B cell (primary cell): ENCODE measurements around the gene GPRIN2. TPM values are rescaled to one million over a fixed set of nuclear protein-coding genes. Genes with fewer than 3 reads are reported as not detected.
"Not testable (repeated sequence)": the region's sequence is repeated elsewhere in the genome, so short reads cannot be mapped to it uniquely, and the experiment has no call there.

Experiments
- ATAC-seq: fragments of 200-7000 bp; cut with Tn5 transposase; one replicate; pipeline ENCODE4 v1.10.0; 2021; ENCODE audit warnings: low read depth, mild to moderate bottlenecking, moderate number of reproducible peaks, moderate library complexity
- CTCF ChIA-PET: fragments of 350-600 bp; sonication (Branson Sonifier 250); formaldehyde crosslinking; loops from one replicate; lab custom pipeline; 2021; ENCODE audit warnings: antibody characterized with exemption, inconsistent platforms; lab: Charles Lee
- POLR2A ChIA-PET: fragments of 350-600 bp; sonication (Branson Sonifier 250); formaldehyde crosslinking; loops from one replicate; lab custom pipeline; 2021; ENCODE audit warnings: antibody characterized with exemption; lab: Charles Lee
- DNase-seq: peaks from one replicate; pipeline ENCODE4 v3.0.0; 2013
- H2AFZ ChIP-seq: 2 replicates; pipeline ENCODE4 v1.6.1; 2012; ENCODE audit warnings: mild to moderate bottlenecking, low read depth, low read length; ENCODE audit not compliant: insufficient read depth, poor library complexity, severe bottlenecking
- H3K27ac ChIP-seq, 2 donors: 1 replicate in 1 of 2; 2 replicates in 1 of 2; pipeline ENCODE4 v1.5.1; 2012 to 2013; ENCODE audit warnings: low read length in 2 of 2, mild to moderate bottlenecking in 2 of 2, moderate library complexity in 1 of 2
- H3K27me3 ChIP-seq, 4 experiments: fragments of 200-600 bp in 1 of 4; sonication (generic) in 1 of 4; replicated peaks in 1 of 4; 1 replicate in 2 of 4; 2 replicates in 2 of 4; pipeline versions ENCODE4 v1.6.1 to v1.7.0; 2013 to 2016; ENCODE audit warnings: low read length in 3 of 4, mild to moderate bottlenecking in 2 of 4, mixed read lengths in 1 of 4, moderate library complexity in 1 of 4; ENCODE audit not compliant: insufficient read depth in 4 of 4, control insufficient read depth in 3 of 4; ENCODE audit errors: control extremely low read depth in 1 of 4
- H3K36me3 ChIP-seq, 2 experiments: replicated peaks in 1 of 2; 1 replicate in 1 of 2; 2 replicates in 1 of 2; pipeline versions ENCODE4 v1.6.1 to v1.7.1; 2013; ENCODE audit warnings: low read length in 1 of 2; ENCODE audit not compliant: insufficient read depth in 2 of 2, control insufficient read depth in 1 of 2; ENCODE audit errors: control extremely low read depth in 1 of 2, extremely low read depth in 1 of 2
- H3K4me1 ChIP-seq, 2 donors: fragments of 200-600 bp in 1 of 2; sonication (generic) in 1 of 2; 1 replicate in 1 of 2; 2 replicates in 1 of 2; pipeline versions ENCODE4 v1.5.1 to v1.6.1; 2013 to 2017; ENCODE audit warnings: low read length in 2 of 2; ENCODE audit not compliant: control insufficient read depth in 2 of 2, insufficient read depth in 2 of 2
- H3K4me2 ChIP-seq: replicated peaks from 2 replicates; pipeline ENCODE3; 2012; ENCODE audit warnings: mild to moderate bottlenecking, low read depth, low read length; ENCODE audit not compliant: poor library complexity, severe bottlenecking
- H3K4me3 ChIP-seq, 5 experiments: fragments of 200-600 bp in 1 of 5; sonication (generic) in 1 of 5; 1 replicate in 3 of 5; 2 replicates in 2 of 5; pipeline versions ENCODE4 v1.5.1 to v1.7.0; 2011 to 2016; ENCODE audit warnings: low read length in 4 of 5, mild to moderate bottlenecking in 4 of 5, low read depth in 2 of 5, control low read depth in 1 of 5, moderate library complexity in 1 of 5; ENCODE audit not compliant: insufficient read depth in 1 of 5; ENCODE audit errors: control extremely low read depth in 1 of 5, extremely low read depth in 1 of 5
- H3K79me2 ChIP-seq: fragments of 200-600 bp; sonication (generic); one replicate; pipeline ENCODE4 v1.6.0; 2016; ENCODE audit warnings: low read length; ENCODE audit not compliant: control insufficient read depth, insufficient read depth
- H3K9ac ChIP-seq: fragments of 200-600 bp; sonication (generic); 2 replicates; pipeline ENCODE4 v1.6.1; 2017; ENCODE audit warnings: mild to moderate bottlenecking, low read length, moderate library complexity
- H3K9me3 ChIP-seq, 3 donors: one replicate each; pipeline versions ENCODE4 v1.6.1 to v1.7.1; 2013; ENCODE audit warnings: low read length in 2 of 3; ENCODE audit not compliant: control insufficient read depth in 2 of 3, insufficient read depth in 1 of 3; ENCODE audit errors: control extremely low read depth in 1 of 3
- H4K20me1 ChIP-seq: 2 replicates; pipeline ENCODE4 v1.6.0; 2012; ENCODE audit warnings: mild to moderate bottlenecking, low read length; ENCODE audit not compliant: insufficient read depth, control insufficient read depth, poor library complexity, severe bottlenecking
- H3K27ac Mint-ChIP-seq: one replicate; pipeline ENCODE4 v1.8.0; 2021; ENCODE audit warnings: mixed read lengths
- H3K27me3 Mint-ChIP-seq: one replicate; pipeline ENCODE4 v1.8.0; 2021; ENCODE audit warnings: mixed read lengths
- H3K4me1 Mint-ChIP-seq: one replicate; pipeline ENCODE4 v1.8.0; 2021; ENCODE audit warnings: mixed read lengths
- H3K4me3 Mint-ChIP-seq: one replicate; pipeline ENCODE4 v1.8.0; 2021; ENCODE audit warnings: mixed read lengths
- H3K9me3 Mint-ChIP-seq: one replicate; pipeline ENCODE4 v1.8.0; 2022; ENCODE audit warnings: mixed read lengths; ENCODE audit not compliant: insufficient read depth
- WGBS: methylation state at CpG from one replicate; pipeline ENCODE4 v1.1.5; 2013; ENCODE audit warnings: missing lambda C conversion rate; ENCODE audit not compliant: insufficient coverage; 5-methylcytosine and 5-hydroxymethylcytosine counted together
- intact Hi-C: fragments of 100-400 bp; cut with micrococcal nuclease; formaldehyde crosslinking; loops from one replicate; pipeline ENCODE4 v1.10.0; 2022
- polyA plus RNA-seq: library from polyadenylated mRNA; depleted of rRNA; stranded (reverse); fragments of >200 nt; gene quantifications from 2 replicates; pipeline ENCODE4 v1.2.3, GENCODE V29; 2012
- total RNA-seq, 2 donors: library from RNA; stranded (reverse); fragments of 120-200 nt in 1 of 2; gene quantifications; 1 replicate in 1 of 2; 2 replicates in 1 of 2; pipeline versions ENCODE4 v1.2.3 to v1.2.4, GENCODE V29; 2013 to 2022

The GPRIN2 gene
- total and polyA plus RNA-seq, 2 donors (not counting 1 experiment from before 2014, with no cell fraction given): not detected

DNA sequence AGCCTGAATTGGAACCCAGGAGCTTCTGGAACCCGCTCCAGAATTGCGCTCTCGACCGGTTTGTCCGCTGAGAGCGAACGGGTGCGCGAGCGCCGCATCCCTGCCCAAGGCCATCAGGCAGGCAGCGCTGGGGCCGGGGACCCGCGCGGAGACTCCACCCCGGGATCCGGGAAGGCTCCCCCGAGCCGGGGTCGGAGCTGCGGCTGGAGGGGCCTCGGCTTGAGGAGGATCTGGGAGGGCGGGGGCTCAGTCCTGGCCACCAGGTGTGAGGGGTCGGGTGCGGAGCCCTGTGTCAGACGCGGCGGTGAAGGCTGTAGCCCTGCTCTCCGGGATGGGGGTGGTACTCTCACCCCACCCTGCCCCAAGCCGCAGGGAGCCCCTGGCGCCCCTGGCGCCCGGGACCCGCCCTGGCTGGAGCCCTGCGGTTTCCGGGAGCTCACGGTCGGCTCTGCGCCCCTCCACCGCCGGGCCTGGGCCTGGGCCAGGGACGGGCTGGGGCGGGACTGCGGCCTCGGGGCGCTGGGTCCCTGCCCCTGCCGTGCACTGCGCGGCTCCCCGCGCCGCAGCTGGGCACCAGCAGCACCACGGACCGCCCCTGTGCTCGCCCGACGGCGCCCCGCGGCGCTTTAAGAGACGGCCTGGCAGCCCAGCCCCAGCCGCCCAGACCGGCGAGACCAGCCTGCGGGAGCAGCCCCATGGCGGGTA lies 22.2 kb upstream of the GPRIN2 start, which contains the start of gene SYT15:
SYT15 (plus strand) TSS at position 655 of the 705 bp plus-strand sequence; CDS start at position 696, 41 bp downstream.
- H3K27ac ChIP-seq, H3K27ac Mint-ChIP-seq, H3K9ac ChIP-seq, H3K79me2 ChIP-seq, intact Hi-C loops, H4K20me1 ChIP-seq, H3K27me3 ChIP-seq, H3K4me3 ChIP-seq, H3K9me3 Mint-ChIP-seq, H3K4me1 Mint-ChIP-seq, POLR2A ChIA-PET, H3K4me2 ChIP-seq, H3K4me3 Mint-ChIP-seq, H3K36me3 ChIP-seq, DNase-seq, H2AFZ ChIP-seq, H3K4me1 ChIP-seq, H3K9me3 ChIP-seq, ATAC-seq, CTCF ChIA-PET, H3K27me3 Mint-ChIP-seq: not testable (repeated sequence)
- no CpG with 5 or more reads among the region's 68 CpGs for WGBS

DNA sequence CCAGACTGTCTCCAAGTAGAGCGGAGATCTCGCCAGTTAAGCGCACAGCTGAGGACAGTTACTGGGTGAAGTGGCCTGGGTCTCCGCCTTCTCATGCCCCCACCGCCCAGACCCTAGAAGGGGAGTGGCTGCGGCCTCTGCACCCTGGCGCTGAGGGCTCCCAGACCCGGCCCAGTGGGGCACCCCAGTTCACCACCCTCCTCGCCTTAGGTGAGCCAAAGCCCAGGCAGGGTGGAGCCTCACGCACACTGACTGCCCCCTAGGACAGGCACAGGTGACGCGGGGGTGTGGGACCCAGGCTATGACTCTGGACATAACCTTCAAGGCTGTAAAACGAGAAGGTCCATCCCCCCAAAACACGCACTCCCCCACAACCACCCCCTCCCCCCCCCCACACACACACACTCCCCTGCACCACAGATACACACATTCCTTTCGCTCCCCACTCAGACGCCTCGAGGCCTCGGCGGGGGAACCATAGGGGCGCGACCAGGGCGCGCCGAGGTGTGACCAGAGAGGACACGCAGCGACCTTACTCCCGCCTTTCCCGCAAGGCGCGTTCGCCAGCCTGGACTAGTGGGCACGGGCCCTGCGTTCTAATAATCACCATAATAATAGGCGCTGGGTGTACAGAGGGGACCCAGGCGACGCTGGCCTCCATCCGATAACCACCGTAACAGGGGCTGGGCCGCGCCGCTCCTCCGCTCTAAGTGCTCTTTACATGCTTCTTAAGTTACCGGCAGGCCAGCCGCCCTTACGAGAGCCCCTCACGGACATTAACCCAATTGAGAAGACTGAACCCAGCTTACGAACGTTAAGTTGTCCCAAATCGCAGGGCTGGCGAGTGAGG lies 21.4 kb upstream of the GPRIN2 start:
- H3K4me2 ChIP-seq, H3K4me3 ChIP-seq, H3K9ac ChIP-seq, H3K27ac Mint-ChIP-seq, H3K79me2 ChIP-seq, DNase-seq, H3K4me1 ChIP-seq, H2AFZ ChIP-seq, H3K9me3 ChIP-seq, H4K20me1 ChIP-seq, H3K9me3 Mint-ChIP-seq, H3K27me3 Mint-ChIP-seq, POLR2A ChIA-PET, intact Hi-C loops, H3K4me3 Mint-ChIP-seq, H3K27ac ChIP-seq, H3K4me1 Mint-ChIP-seq, ATAC-seq, CTCF ChIA-PET, H3K36me3 ChIP-seq, H3K27me3 ChIP-seq: not testable (repeated sequence)
- WGBS: no CpG with 5 or more reads among the region's 50 CpGs

GRCh38 chr10:46573884-46574283 lies 17.4 kb upstream of the GPRIN2 start:
- H3K4me3 ChIP-seq, DNase-seq, H3K27me3 Mint-ChIP-seq, H3K4me1 Mint-ChIP-seq, H3K4me3 Mint-ChIP-seq, H3K4me2 ChIP-seq, ATAC-seq, intact Hi-C loops, H3K9me3 Mint-ChIP-seq, H3K27ac Mint-ChIP-seq, H3K36me3 ChIP-seq, H3K27ac ChIP-seq, H2AFZ ChIP-seq, CTCF ChIA-PET, H3K9me3 ChIP-seq, H4K20me1 ChIP-seq, H3K9ac ChIP-seq, POLR2A ChIA-PET, H3K27me3 ChIP-seq, H3K79me2 ChIP-seq, H3K4me1 ChIP-seq: not testable (repeated sequence)
- no CpG with 5 or more reads among the region's 4 CpGs for WGBS

GRCh38 chr10:46573314-46573713 lies 16.9 kb upstream of the GPRIN2 start:
- H3K4me1 ChIP-seq, H3K9ac ChIP-seq, H3K4me2 ChIP-seq, DNase-seq, H3K9me3 ChIP-seq, H3K27me3 ChIP-seq, H3K36me3 ChIP-seq, H2AFZ ChIP-seq, intact Hi-C loops, H3K4me1 Mint-ChIP-seq, H3K79me2 ChIP-seq, ATAC-seq, H4K20me1 ChIP-seq, H3K4me3 ChIP-seq, H3K27me3 Mint-ChIP-seq, H3K27ac ChIP-seq, POLR2A ChIA-PET, H3K9me3 Mint-ChIP-seq, H3K4me3 Mint-ChIP-seq, H3K27ac Mint-ChIP-seq, CTCF ChIA-PET: not testable (repeated sequence)
- no CpG with 5 or more reads among the region's 5 CpGs for WGBS
